Osteocyte (in vitro differentiated cells): ENCODE results near the gene C1orf35. TPM values are rescaled to one million over a fixed set of nuclear protein-coding genes. Genes with fewer than 3 reads are reported as not detected.

ENCODE experiments used
- DNase-seq: peaks from one replicate; pipeline ENCODE4 v3.0.0; 2021; ENCODE audit warnings: mixed read lengths; ENCODE audit not compliant: unreplicated experiment; ENCODE audit errors: extremely low spot score
- H3K27ac Mint-ChIP-seq: one replicate; pipeline ENCODE4 v1.8.0; 2021; ENCODE audit warnings: mild to moderate bottlenecking, mixed read lengths; ENCODE audit not compliant: unreplicated experiment
- H3K27me3 Mint-ChIP-seq: one replicate; pipeline ENCODE4 v1.8.0; 2021; ENCODE audit warnings: mixed read lengths; ENCODE audit not compliant: unreplicated experiment
- H3K36me3 Mint-ChIP-seq: one replicate; pipeline ENCODE4 v1.8.0; 2021; ENCODE audit warnings: mixed read lengths; ENCODE audit not compliant: unreplicated experiment
- H3K4me1 Mint-ChIP-seq: one replicate; pipeline ENCODE4 v1.8.0; 2021; ENCODE audit warnings: mixed read lengths; ENCODE audit not compliant: unreplicated experiment
- H3K4me3 Mint-ChIP-seq: one replicate; pipeline ENCODE4 v1.8.0; 2021; ENCODE audit warnings: mild to moderate bottlenecking, moderate library complexity, mixed read lengths; ENCODE audit not compliant: unreplicated experiment
- H3K9me3 Mint-ChIP-seq: one replicate; pipeline ENCODE4 v1.8.0; 2021; ENCODE audit warnings: mixed read lengths; ENCODE audit not compliant: unreplicated experiment
- total RNA-seq: library from RNA; stranded (reverse); gene quantifications from 2 replicates; pipeline ENCODE4 v1.2.1, GENCODE V29; 2021
- TF ChIP-seq, protein P1 (sequence below): fragments of 200-600 bp; sonication (generic); IDR thresholded peaks from 2 replicates; pipeline ENCODE4 v1.5.0; 2021; ENCODE audit warnings: antibody characterized with exemption, mild to moderate bottlenecking, moderate library complexity

Gene C1orf35
- total RNA-seq, 1 donor from 2014 or later, result 13.6 TPM

- TF ChIP-seq, protein P1, sequence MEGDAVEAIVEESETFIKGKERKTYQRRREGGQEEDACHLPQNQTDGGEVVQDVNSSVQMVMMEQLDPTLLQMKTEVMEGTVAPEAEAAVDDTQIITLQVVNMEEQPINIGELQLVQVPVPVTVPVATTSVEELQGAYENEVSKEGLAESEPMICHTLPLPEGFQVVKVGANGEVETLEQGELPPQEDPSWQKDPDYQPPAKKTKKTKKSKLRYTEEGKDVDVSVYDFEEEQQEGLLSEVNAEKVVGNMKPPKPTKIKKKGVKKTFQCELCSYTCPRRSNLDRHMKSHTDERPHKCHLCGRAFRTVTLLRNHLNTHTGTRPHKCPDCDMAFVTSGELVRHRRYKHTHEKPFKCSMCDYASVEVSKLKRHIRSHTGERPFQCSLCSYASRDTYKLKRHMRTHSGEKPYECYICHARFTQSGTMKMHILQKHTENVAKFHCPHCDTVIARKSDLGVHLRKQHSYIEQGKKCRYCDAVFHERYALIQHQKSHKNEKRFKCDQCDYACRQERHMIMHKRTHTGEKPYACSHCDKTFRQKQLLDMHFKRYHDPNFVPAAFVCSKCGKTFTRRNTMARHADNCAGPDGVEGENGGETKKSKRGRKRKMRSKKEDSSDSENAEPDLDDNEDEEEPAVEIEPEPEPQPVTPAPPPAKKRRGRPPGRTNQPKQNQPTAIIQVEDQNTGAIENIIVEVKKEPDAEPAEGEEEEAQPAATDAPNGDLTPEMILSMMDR, result no peak
- no peak overlapping the region for H3K4me3 Mint-ChIP-seq
Observed at GRCh38 chr1:228094432-228095016, 8.6 kb downstream of the C1orf35 start.

DNA sequence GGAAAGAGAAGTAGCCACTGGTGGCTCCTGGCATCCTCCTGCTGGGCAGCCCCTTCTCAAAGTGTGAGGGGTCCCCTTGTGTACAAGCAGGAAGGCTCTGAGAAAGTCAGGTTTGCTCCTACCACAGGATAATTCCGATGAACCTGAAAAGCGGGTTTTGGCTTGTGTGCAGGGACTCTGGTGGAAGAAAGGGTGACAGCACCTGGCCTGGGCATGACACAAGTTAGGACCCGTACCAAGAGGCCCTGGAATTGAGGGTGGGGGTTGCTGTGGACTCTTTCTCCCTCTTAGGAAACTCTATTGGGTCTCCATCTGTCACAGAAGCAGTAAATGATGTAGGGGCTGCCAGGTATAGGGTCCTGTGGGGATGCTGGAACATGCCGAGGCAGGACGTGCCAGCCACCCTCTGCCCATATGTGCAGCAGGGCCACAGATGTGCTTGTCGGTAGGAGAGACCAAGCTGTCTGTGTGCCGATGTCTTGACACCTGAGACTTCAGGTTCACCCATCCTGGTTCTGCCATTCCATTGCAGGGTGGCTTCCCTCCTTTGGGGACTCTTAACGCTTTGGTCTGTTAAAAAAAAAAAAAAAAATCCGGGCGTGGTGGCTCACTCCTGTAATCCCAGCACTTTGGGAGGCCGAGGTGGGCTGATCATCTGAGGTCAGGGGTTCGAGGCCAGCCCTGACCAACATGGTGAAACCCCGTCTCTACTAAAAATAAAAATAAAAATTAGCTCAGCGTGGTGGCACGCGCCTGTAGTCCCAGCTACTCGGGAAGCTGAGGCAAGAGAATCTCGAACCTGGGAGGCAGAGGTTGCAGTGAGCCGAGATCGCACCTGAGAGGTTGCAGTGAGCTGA, 9.8 kb downstream of the C1orf35 start:
- Mint-ChIP-seq H3K27ac (no peak overlapping the region), H3K36me3 (peaks cover 21% of the 10 kb centered on the region), H3K27me3 (no peaks in the 10 kb centered on the region)

More at GRCh38 chr1:228094432-228095016, 8.6 kb downstream of the C1orf35 start:
- Mint-ChIP-seq H3K36me3 (peaks cover 30% of the 10 kb centered on the region), H3K27me3 (no peaks in the 10 kb centered on the region), H3K27ac (no peak overlapping the region), H3K9me3 (peaks cover 14% of the 10 kb centered on the region), H3K4me1 (peaks cover 21% of the 10 kb centered on the region)
- no peak for DNase-seq

DNA sequence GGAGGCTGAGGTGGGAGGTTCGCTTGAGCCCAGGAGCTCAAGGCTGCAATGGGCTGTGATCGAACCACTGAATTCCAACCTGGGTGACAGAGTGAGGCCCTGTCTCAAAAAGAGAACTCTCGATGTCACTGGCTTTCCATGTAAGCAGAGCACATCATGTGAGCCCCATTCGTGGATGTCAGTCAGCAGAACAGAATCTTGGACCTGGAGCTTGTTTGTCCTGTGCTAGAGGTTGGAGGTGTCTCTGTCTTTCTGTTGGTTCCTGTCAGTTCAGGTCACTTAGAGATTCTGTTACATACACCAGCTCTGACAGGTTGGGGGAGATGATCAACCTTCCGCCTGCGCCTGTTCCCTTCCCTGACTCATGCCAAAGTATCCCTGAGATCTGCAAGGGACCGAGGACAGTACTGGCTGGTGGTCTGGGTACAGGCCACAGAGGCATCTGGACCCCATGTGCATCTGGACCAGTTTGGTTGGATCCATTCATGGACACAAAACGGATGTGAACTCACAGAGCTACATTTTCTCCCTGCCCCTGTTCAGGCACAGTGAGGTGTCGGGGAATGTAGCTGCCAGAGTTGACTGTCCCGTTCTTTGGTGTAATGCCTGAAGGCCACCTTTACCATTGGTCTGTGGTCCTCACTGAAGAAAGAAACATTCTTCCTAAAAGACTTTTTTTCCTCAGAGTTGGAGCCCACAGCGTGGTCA, 10.6 kb downstream of the C1orf35 start:
- DNase-seq, result no peak
- Mint-ChIP-seq H3K4me3 (no peak overlapping the region), H3K36me3 (peaks cover 14% of the 10 kb centered on the region), H3K27ac (no peak overlapping the region), H3K9me3 (peaks cover 14% of the 10 kb centered on the region), H3K27me3 (no peaks in the 10 kb centered on the region), H3K4me1 (peaks cover 40% of the 10 kb centered on the region)
- TF ChIP-seq, protein P1, result no peak

More for the DNA sequence above, 9.8 kb downstream of the C1orf35 start:
- no peak for DNase-seq
- Mint-ChIP-seq H3K4me3 (no peak overlapping the region), H3K4me1 (peaks cover 32% of the 10 kb centered on the region), H3K9me3 (peaks cover 14% of the 10 kb centered on the region)
- TF ChIP-seq, protein P1, result no peak

DNA sequence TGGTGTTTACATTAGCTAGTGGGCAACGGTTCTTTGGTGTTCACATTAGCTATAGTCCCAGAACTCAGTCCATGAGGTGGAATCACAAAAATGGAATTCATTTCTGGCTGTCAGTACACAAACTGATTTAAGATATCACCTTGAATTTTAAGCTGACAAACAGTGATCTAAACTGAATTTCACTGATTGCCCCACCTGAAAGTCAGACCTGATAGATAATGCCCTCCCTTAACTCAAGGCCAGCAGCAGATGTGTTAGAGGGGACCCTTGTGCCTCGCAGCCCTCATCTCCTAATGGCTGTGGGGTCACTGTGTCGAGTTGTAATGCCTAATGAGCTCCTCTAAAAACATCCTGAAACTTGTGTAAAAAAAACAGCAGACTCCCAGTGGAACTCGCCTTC, 12.0 kb downstream of the C1orf35 start:
- no peaks in the 10 kb centered on the region for H3K27me3 Mint-ChIP-seq
- TF ChIP-seq, protein P1, result no peak
- peaks cover 14% of the 10 kb centered on the region for H3K9me3 Mint-ChIP-seq
- H3K27ac Mint-ChIP-seq, result no peak overlapping the region
- no peak overlapping the region for H3K4me3 Mint-ChIP-seq
- H3K36me3 Mint-ChIP-seq, result peaks cover 12% of the 10 kb centered on the region
- H3K4me1 Mint-ChIP-seq, result peaks cover 51% of the 10 kb centered on the region
- no peak for DNase-seq
